Spleen (tissue), 7 donors: ENCODE results near the gene AOAH.

ENCODE experiments used
- CTCF ChIP-seq, 11 experiments: fragments of 200-600 bp in 7 of 11; fragments of 450-650 bp in 4 of 11; sonication (generic) in 4 of 11; IDR thresholded peaks in 8 of 11; conservative IDR thresholded peaks in 3 of 11; 1 replicate in 7 of 11; 2 replicates in 4 of 11; pipeline versions ENCODE4 v1.4.0 to v1.8.0; 2016 to 2021; ENCODE audit warnings: antibody characterized with exemption in 11 of 11, inconsistent platforms in 4 of 11, mild to moderate bottlenecking in 1 of 11
- POLR2AphosphoS5 ChIP-seq, 3 donors: sonication (generic); formaldehyde crosslinking; IDR thresholded peaks; one replicate each; pipeline ENCODE4 v1.5.1; 2017; ENCODE audit warnings: antibody characterized with exemption in 3 of 3
- donor health status: DM: no; HTN: no; CAD: no; lungs with moderate emphysema.
- donor health status: DM: no; HTN: no; CAD: no.
- donor health status: DM: no; HTN: no; CAD: no.

DNA sequence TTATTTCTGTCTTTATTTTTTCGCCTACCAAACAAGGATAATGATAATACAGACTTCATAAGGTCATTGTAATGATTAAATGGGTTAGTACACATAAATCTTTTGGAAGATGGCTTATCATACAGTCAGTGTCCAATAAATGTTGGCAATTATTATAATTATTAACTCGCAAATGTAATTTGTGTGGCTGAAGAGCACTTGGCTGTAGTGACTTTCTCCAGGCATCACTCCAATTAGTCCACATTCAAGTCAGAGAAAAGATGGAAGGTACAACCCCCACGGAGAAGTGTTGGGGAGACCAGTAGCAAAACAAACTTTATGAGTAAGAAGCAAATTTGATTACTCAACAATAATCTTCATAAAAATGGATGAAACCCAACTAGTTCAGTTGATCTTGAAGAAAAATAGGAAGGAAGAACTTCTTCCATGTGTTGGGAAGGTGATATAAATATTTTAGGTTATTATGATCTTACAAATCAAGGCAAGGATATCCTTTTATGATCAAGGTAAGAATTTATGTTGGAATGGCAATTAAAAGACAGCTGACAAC, 5.1 kb downstream of the AOAH start:
- TF ChIP-seq CTCF (IDR thresholded peaks at IDR 0.05 in 8 of 11, conservative IDR thresholded peaks at IDR 0.05 in 3 of 11) (no peak), POLR2AphosphoS5 (IDR thresholded peaks at IDR 0.05) (no peak)
